IPS-18c (cell line): Measurements from ENCODE around the gene GALNT2.

Experiments
- H3K4me3 ChIP-seq: 2 replicates; pipeline ENCODE4 v1.7.0; 2013; ENCODE audit warnings: low read depth, mild to moderate bottlenecking, low read length, moderate library complexity; ENCODE audit not compliant: insufficient read depth
- H3K9me3 ChIP-seq: one replicate; pipeline ENCODE4 v1.6.1; 2013; ENCODE audit warnings: mild to moderate bottlenecking, low read length, moderate library complexity; ENCODE audit not compliant: control insufficient read depth, insufficient read depth

The GALNT2 gene

GRCh38 chr1:230191079-230191804, 124.2 kb downstream of the GALNT2 start:
- H3K4me3 ChIP-seq: no peak overlapping the region
- no peaks in the 10 kb centered on the region for H3K9me3 ChIP-seq

DNA sequence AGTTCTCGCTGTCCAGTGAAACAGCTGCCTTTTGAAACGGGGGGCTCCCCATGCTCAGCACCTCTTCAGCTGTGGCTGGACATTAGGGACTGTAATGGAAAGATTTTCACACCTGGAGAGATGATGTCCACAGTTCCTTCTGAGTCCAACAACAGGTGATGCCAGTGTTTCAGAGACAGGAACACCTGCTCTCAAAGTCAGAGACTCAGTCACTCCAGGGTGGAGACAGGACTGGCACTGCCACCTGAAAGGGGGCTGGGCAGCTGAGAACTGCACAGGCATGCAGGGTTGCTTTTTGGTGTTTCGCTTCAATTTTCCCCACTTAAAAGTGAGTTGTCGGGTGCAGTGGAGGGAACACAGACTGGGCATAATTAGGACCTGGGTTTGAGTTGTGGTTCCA, 124.8 kb downstream of the GALNT2 start:
- Histone ChIP-seq H3K9me3 (no peaks in the 10 kb centered on the region), H3K4me3 (no peak overlapping the region)

DNA sequence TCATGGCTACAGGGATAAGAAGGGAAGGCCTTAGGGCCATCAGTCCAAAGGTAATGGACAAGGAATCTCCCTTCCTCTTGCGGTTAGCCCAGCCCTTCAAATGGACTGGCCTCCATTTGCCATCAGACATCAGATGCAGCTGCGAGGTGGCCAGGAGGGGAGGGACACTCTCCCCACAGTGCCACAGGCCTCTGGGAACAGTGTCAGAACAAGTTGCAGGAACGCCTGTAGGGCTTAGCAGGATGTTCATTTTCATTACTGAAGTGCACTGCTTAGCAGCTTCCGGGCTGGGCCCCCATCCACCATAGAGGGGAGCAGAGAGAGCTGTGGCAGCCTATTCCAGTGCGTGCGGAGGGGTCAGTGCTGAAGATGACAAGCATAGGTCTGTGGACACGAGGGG, 127.5 kb downstream of the GALNT2 start:
- H3K9me3 ChIP-seq: no peaks in the 10 kb centered on the region
- no peak overlapping the region for H3K4me3 ChIP-seq

DNA sequence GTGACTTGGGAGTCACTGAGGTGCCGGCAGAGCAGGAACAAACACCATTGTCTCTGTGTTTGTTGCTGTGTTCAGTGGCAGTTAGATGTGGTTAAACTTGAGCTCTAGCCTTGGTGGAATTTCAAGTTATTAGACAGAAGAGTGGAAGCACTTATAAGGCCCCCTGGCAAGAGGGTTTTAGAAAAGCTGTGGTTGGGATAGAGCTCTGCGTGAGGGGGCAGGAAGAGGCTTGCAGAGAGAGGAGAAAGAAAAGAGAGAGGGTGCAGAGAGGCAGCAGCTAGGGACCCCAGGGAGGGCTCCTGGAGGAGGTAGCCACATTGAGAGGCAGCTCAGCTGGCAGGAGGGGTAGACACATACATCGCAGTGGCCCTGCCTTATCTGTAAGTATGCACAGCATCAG, 128.2 kb downstream of the GALNT2 start:
- no peak overlapping the region for H3K4me3 ChIP-seq
- no peaks in the 10 kb centered on the region for H3K9me3 ChIP-seq

DNA sequence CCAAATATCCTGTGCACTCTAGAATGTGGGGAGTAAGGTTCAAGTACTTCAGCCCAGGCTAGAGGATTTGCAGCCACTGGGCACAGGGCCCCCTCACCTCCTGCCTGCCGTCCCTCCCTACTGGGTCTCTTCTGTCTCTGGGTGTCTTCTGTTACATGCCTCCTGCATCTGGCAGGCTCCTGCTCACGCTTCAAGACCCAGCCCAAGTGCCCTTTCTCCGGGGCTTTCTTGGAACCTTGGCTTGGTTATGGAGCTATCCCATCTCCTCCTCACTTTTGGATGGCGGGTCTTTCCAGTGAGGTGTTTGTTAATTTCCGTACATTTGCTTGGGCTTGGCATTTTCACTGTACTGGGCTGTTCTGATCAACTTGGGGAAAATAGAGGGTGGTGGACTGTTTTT, 129.0 kb downstream of the GALNT2 start:
- H3K4me3 ChIP-seq: no peak overlapping the region
- H3K9me3 ChIP-seq: no peaks in the 10 kb centered on the region

DNA sequence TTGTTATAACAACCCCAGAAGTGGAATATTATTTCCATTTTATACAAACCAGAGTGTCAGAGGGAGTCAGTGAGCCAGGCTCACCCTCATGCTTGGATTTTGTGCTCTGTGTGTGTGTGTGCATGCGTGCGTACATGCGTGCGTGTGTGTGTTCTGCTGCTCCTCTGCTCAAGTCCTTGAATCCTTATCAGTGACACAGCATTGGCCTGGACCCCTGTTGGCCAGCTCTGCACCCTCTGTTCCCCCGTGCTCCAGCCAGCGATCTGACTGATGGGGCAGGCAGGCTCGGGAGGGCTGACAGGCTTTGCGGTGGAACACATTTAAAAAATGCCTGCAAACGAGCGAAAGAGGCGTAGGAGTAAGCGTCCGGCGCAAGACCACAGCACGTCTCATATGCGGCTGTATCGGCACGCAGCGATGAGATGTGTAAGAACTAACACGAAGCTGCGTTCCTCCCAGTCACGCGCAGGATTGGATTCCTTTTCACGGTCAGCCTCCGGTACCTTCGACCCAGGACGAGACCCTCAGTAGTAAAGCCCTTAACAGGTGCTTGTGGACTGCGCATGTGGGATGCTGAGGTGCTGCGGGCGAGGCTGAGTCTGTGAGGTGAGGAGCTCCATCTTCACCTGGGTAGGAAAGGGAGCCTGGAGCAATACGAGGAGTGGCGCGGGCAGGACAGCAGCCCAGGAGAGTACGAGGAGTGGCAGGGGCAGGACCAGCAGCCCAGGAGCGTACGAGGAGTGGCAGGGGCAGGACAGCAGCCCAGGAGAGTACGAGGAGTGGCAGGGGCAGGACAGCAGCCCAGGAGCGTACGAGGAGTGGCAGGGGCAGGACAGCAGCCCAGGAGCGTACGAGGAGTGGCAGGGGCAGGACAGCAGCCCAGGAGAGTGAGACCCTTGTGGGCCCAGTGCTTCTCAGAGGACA, 130.9 kb downstream of the GALNT2 start:
- Histone ChIP-seq H3K9me3 (no peaks in the 10 kb centered on the region), H3K4me3 (no peak overlapping the region)

DNA sequence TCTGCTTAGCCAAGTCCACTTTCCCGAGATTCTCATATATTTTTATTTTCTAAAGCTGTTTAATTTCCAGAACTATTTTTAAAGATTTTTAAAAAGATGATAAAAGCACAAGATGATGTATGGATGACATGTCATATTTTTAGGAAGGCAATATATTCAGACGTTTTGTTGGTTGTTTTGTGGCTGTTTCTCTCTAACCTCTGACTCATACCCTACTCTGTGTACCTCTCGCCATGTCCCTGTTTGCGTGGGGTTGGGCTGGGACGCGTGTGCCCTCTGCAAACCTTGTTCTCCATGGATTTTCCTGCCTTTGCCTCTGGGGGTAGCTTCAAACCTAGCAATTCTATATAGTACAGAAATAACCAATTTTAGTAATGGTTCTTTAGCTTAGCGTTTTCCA, 132.0 kb downstream of the GALNT2 start:
- Histone ChIP-seq H3K9me3 (no peaks in the 10 kb centered on the region), H3K4me3 (no peak overlapping the region)

DNA sequence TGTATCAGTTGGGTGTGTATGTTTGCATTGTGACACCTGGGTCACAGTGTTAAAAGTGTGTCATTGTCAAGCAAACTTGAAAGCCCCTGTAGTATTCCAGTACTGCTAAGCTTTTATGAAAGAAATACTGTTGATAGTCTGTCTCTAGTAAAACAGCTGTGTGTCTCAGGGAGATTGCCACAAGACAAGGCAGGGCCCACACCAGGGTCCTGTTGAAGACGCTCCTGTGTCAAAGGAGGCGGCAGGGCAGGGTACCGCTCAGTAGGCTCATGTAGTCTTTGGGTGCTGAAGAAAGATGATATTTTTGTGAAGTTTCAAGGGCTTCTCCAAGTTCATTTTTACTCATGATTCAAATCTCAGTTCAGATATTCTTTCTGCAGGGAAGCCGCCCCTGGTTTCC, 132.5 kb downstream of the GALNT2 start:
- no peaks in the 10 kb centered on the region for H3K9me3 ChIP-seq
- H3K4me3 ChIP-seq: no peak overlapping the region

GRCh38 chr1:230200276-230200675, 133.2 kb downstream of the GALNT2 start:
- Histone ChIP-seq H3K9me3 (no peaks in the 10 kb centered on the region), H3K4me3 (no peak overlapping the region)

DNA sequence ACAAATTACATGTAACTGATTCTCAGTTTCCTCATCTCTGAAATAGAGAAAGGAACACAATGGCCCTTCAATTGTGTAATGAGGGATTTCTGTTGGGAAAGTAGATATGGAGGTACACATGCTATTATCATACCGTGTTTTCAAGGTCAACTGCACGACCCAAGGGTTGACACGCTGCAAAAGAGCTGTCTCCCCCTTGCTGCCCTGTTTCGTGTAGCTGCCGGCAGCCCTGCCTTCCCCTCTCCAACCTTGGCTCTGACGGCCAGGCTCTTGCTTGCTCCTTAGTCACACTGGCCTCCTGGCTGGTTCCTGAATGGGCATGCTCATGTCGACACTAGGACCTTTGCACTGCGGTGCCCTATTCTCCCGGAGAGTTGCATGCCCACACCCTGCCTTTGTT, 134.4 kb downstream of the GALNT2 start:
- Histone ChIP-seq H3K4me3 (no peak overlapping the region), H3K9me3 (no peaks in the 10 kb centered on the region)

DNA sequence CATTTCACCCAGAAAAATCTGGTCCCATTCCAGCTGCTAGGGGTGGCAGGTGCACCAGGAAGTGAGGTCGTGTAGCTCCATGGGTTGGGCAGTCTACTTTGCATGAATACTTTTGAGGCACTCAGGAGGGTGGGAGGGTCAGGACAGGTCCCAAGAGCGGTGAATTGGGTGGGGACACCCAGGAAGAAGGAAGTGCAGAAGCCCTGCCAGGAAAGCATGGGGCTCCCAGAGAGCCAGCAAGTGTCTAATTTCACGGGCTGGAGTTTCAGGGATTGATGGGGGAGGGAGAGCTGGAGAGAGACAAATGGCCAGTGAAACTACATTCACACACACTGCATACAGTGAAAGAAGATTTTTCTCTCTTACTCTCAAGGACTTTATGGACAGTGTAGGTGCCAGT, 137.8 kb downstream of the GALNT2 start:
- no peak overlapping the region for H3K4me3 ChIP-seq

DNA sequence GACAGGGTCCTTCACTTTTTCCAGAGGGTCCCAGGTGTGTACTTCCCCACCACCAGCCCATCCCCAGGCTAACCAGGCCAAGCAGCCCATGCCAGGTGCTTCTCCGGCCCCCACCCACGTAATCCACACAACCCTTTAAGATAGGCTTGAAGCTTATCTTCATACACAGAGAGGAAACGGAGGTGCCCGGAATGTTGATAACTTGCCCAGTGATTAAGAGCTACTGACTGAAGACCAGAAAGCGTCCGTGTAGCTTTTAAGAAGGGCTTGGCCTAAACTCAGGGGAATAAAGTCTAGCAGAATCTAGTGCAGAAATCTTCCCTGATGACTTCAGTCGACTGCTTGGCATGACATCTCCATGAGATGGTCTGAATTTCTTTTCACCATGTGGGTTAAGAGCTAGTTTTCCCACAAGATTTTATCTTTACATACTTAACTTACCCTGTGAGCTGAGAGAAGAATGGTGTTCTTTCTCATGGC, 138.7 kb downstream of the GALNT2 start:
- Histone ChIP-seq H3K9me3 (no peaks in the 10 kb centered on the region), H3K4me3 (no peak overlapping the region)

More for the DNA sequence above, 137.8 kb downstream of the GALNT2 start:
- no peaks in the 10 kb centered on the region for H3K9me3 ChIP-seq

- Histone ChIP-seq H3K9me3 (no peaks in the 10 kb centered on the region), H3K4me3 (no peak overlapping the region)
Measured at GRCh38 chr1:230206207-230206606, 139.2 kb downstream of the GALNT2 start.

DNA sequence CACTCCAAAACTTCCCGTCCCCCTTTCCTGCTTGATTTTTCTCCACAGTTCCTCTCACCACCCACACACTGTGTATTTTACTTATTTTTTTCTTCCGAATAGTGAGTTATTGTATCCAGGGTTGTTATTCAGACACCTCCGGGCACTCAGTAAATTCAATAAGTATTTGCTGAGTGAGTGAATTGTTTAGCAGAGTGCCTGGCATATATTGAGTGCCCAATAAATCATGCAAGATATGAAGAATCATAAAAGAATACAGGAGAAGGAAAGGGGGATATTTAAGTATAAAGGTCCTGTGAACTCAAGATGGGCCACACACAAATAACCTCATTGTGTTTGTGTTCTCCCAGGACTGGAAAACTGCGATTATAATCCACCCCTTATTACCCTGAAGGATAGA, 139.9 kb downstream of the GALNT2 start:
- H3K9me3 ChIP-seq: no peaks in the 10 kb centered on the region
- H3K4me3 ChIP-seq: no peak overlapping the region

GRCh38 chr1:230207598-230207997, 140.6 kb downstream of the GALNT2 start:
- Histone ChIP-seq H3K9me3 (no peaks in the 10 kb centered on the region), H3K4me3 (no peak overlapping the region)

DNA sequence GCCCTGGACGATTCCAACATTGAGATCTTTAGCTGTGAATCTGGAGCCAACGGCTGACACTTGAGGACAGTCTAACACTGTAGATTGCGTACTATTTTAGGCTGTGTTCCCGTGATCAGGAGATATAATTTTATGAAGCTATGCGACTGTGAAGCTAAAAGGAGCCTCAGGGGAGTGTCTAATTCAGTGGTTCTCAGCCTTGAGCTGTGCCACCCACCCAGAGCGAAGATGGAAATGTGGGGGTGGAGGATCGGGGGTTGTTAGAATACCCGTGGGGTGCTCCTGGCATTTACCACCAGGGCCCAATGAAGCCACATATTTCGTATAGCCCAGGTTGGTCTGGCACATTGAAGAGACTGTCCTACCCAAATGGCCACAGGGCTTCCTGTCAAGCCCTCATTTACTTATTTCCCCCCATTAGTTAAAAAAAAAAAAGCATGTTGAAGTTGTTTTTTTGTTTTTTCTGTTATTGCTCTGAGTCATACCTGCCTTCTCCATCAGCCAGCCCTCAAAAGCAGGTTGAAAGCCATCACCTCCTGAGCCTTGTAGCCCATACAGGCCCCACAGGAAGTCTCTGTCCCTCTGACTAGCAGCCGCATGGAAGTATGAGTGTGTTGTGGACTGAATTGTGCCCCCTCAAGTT, 141.7 kb downstream of the GALNT2 start:
- Histone ChIP-seq H3K9me3 (no peaks in the 10 kb centered on the region), H3K4me3 (no peak overlapping the region)

DNA sequence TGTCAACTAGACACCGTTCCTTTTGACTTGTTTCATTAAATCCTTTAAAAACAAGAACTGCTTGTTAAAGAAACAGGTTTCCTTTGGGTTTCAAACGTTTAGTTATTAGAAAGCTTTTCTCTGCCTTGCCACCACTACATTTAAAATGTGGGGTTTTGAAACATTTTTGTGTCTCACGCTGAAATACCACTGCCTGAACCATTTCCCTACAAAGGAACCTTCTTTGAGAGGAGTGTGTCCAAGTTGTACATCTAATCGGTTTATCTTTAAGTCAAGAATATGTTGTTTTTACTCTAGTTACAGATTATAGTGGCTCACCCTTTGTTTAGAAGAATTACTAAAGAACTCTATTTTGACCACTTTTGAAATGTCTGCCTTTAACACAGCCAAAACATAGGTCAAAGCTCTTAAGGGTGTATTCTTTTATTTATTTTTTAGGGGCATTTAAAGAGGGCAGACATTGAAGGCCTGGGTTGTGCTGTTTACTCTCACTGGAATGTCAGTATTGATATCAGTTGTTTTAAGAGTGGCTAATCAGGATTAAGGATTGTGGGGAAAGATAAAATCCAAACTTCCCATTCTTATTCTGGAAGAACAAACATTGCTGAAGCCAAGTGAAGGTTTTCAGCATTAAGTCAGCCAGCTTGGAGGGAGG, 143.4 kb downstream of the GALNT2 start:
- no peaks in the 10 kb centered on the region for H3K9me3 ChIP-seq

More for the DNA sequence above, 143.4 kb downstream of the GALNT2 start:
- H3K4me3 ChIP-seq: no peak overlapping the region
